Astrocyte of the spinal cord (primary cell): ENCODE results near the gene RHOJ.
"Not testable (repeated sequence)": the region's sequence is repeated elsewhere in the genome, so short reads cannot be mapped to it uniquely, and the experiment has no call there.

Source experiments
- DNase-seq: peaks from one replicate; pipeline ENCODE4 v3.0.0; 2011; ENCODE audit warnings: low read depth, low spot score
- H3K4me3 ChIP-seq: 2 replicates; pipeline ENCODE4 v1.5.1; 2011; ENCODE audit warnings: low read depth, mild to moderate bottlenecking, low read length, moderate library complexity
- CTCF ChIP-seq: IDR thresholded peaks from 2 replicates; pipeline ENCODE4 v1.5.1; 2012; ENCODE audit warnings: low read depth, mild to moderate bottlenecking, low read length, inconsistent platforms
- in situ Hi-C: cut with HindIII; loops from 2 replicates; pipeline ENCODE4 v1.10.0; 2017; ENCODE audit warnings: low sequenced_read_pairs

RHOJ gene

GRCh38 chr14:63296060-63296563, 91.9 kb downstream of the RHOJ start:
- H3K4me3 ChIP-seq: no peak overlapping the region
- TF ChIP-seq CTCF: no peak
- in situ Hi-C loops: no loop called here
- peak; percentile 35 for DNase-seq

GRCh38 chr14:63297372-63298063, 93.3 kb downstream of the RHOJ start:
- DNase-seq: no peak
- H3K4me3 ChIP-seq: no peak overlapping the region
- in situ Hi-C loops: no loop called here
- TF ChIP-seq CTCF: no peak

- TF ChIP-seq CTCF: no peak
- in situ Hi-C loops: no loop called here
- DNase-seq: no peak
- no peak overlapping the region for H3K4me3 ChIP-seq
Measured at GRCh38 chr14:63299351-63300110, 95.3 kb downstream of the RHOJ start.

- in situ Hi-C loops: no loop called here
- DNase-seq: no peak
- H3K4me3 ChIP-seq: no peak overlapping the region
Measured at GRCh38 chr14:63300854-63301253, 96.6 kb downstream of the RHOJ start.

GRCh38 chr14:63301891-63302534, 97.8 kb downstream of the RHOJ start:
- TF ChIP-seq CTCF: no peak
- H3K4me3 ChIP-seq: no peak overlapping the region
- in situ Hi-C loops: no loop called here
- DNase-seq: no peak

More at GRCh38 chr14:63300854-63301253, 96.6 kb downstream of the RHOJ start:
- no peak for TF ChIP-seq CTCF

- DNase-seq, H3K4me3 ChIP-seq, in situ Hi-C loops: not testable (repeated sequence)
Measured at GRCh38 chr14:63304429-63304828, 100.2 kb downstream of the RHOJ start.
